ENCODE data around the gene MACROH2A1. TPM values are rescaled to one million over a fixed set of nuclear protein-coding genes. Genes with fewer than 3 reads are reported as not detected.
A peak's percentile ranks its signal among the peaks of the same experiment; 100 is the strongest.

The MACROH2A1 gene
- total RNA-seq, 1 donor from 2014 or later = 151 TPM

- DNase-seq (ENCODE audit: low read depth in 2 of 2) = no peak
These were observed 38.0 kb upstream of the MACROH2A1 start for GRCh38 chr5:135436951-135437418.

DNA sequence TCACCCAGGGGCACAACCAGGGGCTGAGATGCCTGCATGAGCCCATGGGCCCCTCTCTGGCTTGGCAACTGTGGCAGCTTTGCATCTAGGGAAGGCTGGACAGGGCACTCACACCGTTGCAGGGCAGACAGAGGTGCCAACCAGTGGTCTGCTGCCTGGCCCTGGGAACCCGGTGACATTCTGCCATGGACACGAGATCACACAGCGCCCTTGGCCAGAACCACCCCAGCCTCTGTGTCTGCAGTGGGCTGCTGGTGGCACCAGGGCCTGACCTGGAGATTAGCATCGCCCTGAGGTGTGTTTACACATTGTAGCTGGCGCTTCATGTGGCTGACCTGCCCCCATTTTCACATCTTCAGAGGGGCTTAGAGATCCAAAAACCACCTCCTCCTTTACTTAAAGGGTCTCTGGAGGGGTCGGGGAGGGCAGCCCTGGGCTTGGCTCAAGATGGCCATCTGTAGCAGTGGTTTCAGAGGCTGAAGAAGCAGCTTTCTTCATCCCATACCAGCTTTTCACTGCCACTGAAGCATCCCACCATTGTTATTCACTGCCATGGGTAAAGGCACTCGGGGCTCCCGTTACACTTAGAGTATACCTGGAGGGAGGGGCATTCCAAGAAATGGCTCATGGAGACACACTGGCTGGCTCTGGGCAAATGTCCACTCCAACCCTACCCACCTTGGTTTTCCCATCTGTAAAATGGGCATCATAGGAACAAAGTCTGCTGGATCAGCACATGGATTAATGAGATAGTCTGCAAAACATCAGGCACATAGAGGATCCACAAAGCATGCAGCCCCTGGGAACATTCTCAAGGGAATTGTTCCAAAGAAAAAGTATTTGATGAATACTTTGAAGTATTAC lies 36.7 kb upstream of the MACROH2A1 start:
- DNase-seq (ENCODE audit: low read depth in 2 of 2) = no peak

- DNase-seq (ENCODE audit: low read depth in 2 of 2) = no peak
These were observed 35.8 kb upstream of the MACROH2A1 start for GRCh38 chr5:135434591-135435466.

- no peak for DNase-seq (ENCODE audit: low read depth in 2 of 2)
These were observed 34.8 kb upstream of the MACROH2A1 start for GRCh38 chr5:135433681-135434426.

GRCh38 chr5:135432113-135432512 lies 33.1 kb upstream of the MACROH2A1 start:
- DNase-seq (ENCODE audit: low read depth in 2 of 2) = no peak

- DNase-seq (ENCODE audit: low read depth in 2 of 2) = no peak
These were observed 31.1 kb upstream of the MACROH2A1 start for GRCh38 chr5:135430135-135430437.

DNA sequence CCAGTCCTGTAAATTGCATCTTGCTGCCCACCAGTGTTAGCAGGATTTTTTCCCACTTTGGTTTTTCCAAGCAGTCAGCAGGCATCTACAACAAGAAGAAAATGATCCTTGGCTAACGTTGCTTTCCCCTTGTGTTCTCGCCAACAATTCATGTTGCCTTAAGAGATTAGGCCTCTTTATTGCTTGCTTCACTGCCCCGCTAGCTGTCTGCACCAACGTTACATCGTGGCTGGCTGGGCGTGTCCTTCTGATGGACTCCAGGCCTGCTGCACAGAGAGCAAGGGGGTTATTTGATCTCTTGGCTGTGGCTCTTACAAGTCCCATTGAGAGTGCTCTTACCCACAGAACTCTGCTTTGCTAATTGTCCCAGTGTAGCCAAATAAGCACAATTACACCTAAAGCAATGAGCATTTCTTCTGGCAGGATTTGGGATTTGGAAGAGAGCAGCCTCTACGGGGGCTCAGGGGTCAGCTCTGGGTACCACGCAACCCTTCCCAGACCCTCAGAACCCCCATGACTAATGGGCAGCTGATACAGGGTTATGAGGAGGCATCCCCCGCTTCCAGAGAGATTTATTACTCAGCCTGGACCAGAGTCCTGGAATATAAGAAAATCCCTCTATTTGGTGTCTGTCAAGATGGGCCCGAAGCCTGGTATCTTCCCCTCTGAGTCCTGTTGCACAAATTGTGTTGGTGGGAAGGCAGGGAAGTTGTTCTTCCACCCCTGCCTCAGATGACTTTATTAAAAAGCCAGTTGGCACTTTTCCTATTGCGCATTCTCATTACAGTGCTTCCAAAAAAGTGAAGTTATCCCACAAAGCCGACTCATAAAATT lies 30.5 kb upstream of the MACROH2A1 start:
- no peak for DNase-seq (ENCODE audit: low read depth in 2 of 2)

DNA sequence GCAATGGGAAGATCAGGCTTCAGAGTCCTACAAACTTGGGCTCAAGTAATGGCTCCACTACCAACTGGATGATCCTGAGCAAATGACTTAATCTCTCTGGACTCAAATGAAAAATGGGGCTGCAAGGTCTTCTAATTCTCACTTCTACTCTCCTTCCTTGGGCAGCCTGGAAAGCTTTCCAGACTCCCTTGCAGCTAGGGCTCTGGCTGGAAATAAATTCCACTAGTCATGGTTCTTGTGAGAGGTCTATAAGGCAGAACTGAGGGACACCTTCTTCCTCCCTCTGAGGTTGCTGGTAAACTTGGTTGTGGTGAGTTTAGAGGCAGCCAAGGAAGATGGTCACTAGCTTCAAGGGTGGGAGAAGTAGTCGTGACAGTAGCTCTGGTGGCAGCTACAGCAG lies 29.6 kb upstream of the MACROH2A1 start:
- no peak for DNase-seq (ENCODE audit: low read depth in 2 of 2)

- DNase-seq (ENCODE audit: low read depth in 2 of 2) = peak; percentile 64 to 76
These were observed 27.4 kb upstream of the MACROH2A1 start for GRCh38 chr5:135426102-135427082.

GRCh38 chr5:135425641-135426040 lies 26.6 kb upstream of the MACROH2A1 start:
- DNase-seq (ENCODE audit: low read depth in 2 of 2) = no peak

GRCh38 chr5:135423846-135424168 lies 24.8 kb upstream of the MACROH2A1 start:
- no peak for DNase-seq (ENCODE audit: low read depth in 2 of 2)

DNA sequence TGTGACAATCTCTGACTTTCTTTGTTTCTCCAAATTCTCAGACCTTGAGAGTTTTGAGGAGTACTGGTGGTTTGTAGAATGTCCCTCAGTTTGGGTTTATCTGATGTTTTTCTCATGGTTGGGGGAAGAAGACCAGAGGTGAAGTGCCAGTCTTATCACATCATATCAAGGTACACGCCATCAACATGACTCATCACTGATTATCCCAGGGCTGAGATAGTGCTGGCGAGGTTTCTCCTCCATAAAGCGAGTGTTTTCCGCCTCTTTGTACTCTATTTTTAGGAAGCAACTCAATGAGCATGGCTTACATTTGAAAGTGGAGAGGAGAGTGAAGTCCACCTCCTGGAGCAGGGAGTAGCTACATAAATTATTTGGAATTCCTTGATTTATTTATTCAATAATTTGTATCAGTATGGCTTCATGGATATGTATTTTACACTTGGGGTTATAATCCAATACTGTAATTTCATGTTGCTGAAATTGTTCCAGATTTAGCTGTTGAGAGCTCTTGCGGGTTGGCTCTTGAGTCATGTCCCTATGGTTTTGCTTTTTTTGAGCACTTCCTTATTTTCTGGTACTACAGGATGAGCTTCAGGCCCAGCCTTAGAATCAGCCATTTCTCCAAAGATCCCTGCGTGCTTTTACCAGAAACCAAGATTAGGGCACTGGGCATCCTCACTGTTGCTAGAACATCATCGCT lies 24.3 kb upstream of the MACROH2A1 start:
- peak in 1 of 2 donors; percentile 16 for DNase-seq (ENCODE audit: low read depth in 2 of 2)

DNA sequence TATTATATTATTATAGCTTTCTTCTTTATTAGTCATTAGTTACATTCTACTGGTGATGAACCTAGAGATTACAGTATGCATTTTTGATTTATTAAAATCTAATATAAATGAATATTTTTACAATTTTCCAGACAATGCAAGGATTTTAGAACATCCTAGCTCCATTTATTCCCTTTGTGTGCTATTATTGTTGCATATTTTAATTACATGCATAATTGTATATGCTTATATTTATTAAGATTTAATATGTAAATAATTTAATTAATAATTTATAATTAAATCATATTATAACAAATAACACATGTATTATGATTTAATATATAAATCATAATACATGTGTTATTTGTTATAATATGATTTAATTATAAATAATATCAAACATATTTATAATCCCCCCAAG lies 23.4 kb upstream of the MACROH2A1 start:
- no peak for DNase-seq (ENCODE audit: low read depth in 2 of 2)

DNA sequence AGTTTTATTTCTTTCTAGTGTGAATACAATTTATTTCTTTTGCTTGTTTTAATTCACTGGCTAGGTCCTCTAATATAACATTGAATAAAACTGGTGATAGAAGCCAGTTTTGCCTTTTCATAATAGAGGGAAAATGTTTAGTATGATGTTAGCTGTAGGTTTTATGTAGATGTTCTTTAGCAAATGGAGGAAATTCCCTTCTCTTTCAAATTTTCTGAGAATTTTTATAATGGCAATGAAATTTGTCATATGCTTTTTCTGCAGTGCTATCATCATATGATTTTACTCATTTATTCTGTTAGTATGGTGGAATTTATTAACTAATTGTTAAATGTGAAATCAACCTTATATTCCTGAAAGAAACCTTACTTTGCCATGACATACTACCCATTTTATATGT lies 18.1 kb upstream of the MACROH2A1 start:
- no peak for DNase-seq (ENCODE audit: low read depth in 2 of 2)

DNA sequence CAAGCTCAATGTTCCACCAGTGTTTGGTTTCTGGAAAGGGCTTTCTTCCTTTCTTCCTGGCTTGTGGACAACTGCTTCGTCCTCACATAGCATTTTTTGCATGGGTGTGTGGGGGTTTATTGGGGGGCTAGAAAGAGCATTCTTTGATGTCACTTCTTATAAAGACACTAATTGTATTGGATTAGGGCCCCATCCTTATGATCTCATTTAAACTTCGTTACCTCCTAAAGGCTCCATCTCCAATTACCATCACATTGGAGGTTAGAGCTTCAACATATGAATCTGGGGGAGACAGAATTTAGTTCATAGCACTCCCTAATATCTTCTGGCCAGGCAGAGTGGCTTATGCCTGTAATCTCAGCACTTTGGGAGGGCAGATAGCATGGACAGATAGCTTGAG lies 6.1 kb upstream of the MACROH2A1 start:
- no peak for DNase-seq (ENCODE audit: low read depth in 2 of 2)

DNA sequence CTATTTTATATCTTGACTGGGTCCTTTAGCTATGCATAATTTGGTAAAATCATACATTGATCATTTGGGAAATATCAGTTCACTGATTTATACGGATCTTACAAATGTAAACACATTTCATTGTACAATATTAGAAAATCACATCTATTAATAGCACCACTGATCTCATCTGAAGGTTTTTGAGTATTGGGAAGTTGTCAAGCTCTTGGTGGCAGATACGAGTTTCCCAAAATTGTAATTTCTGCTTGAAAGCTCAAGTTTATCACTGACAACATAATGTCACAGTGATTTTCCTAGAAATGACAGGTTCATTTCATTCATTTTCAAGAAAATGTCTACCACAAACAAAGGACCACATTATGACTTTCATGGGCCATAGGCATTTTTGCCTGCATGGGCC lies 3.0 kb upstream of the MACROH2A1 start:
- DNase-seq (ENCODE audit: low read depth in 2 of 2) = no peak

GRCh38 chr5:135400866-135401265 lies 1.8 kb upstream of the MACROH2A1 start:
- DNase-seq (ENCODE audit: low read depth in 2 of 2) = no peak

DNA sequence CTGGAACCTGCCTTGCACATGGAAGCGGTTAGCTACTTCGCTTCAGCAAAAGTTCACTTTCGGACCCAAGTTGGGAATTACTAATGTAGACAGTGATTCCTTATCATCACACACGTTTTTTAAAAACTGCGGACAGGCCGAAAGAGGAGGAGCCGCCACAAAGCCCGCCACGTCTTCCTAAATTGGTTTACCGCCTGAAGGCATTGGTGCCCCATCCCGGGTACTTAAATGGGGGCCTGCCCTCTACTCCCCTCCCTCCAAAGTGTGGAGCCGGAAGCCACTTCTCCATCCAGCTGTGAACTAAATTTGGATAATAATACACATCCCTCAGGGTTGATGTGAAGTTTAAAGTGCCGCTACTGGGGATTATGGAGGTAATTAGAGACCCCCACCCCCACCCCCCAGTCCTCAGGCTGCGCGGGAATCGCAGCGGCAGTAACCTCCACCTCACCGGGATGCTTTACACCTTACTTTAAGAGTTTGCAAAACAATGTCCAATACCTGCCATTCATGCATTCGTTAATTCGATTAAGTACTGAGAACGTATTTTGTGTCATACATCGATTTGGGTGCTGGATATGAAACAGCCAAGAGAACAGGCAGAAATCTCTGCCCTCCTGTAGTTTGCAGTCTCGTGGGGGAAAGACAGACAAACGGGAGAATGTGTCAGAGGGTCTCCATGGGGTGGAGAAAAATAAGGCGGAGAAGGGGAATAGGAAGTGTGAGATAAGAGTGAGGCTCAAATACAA lies 937 bp upstream of the MACROH2A1 start:
- no peak for DNase-seq (ENCODE audit: low read depth in 2 of 2)

Measured in lung microvascular endothelial cell (primary cell).